ENCODE measurements around the gene ANAPC13. TPM values are rescaled to one million over a fixed set of nuclear protein-coding genes. Genes with fewer than 3 reads are reported as not detected.

Gene ANAPC13
- total and polyA plus RNA-seq, 2 of the 13 experiments (the other 11 are each of a cell fraction or from before 2014, with no cell fraction given), result 48.7 to 69.1 TPM

- TF ChIP-seq ZNF75D (CRISPR knock-in tag; IDR thresholded peaks at IDR 0.05; ENCODE audit: borderline replicate concordance) (no peak), ZNF816 (CRISPR knock-in tag; IDR thresholded peaks at IDR 0.05; ENCODE audit: borderline replicate concordance) (peak; percentile 56; the same call in 1 of the 2 replicates), HNF1B (CRISPR knock-in tag; IDR thresholded peaks at IDR 0.05) (peak; percentile 31), ZBTB40 (IDR thresholded peaks at IDR 0.05) (no peak), ZBTB40 (CRISPR knock-in tag; IDR thresholded peaks at IDR 0.05) (peak; percentile 66; the same call in 1 of the 2 replicates), PHF5A (CRISPR knock-in tag; IDR thresholded peaks at IDR 0.05; ENCODE audit: low read depth, unreplicated experiment) (peak; percentile 83), MAZ (IDR thresholded peaks at IDR 0.05; ENCODE audit: borderline replicate concordance, low read depth, low read length) (peak; percentile 79; the same call in 1 of the 2 replicates), MAZ (CRISPR knock-in tag; IDR thresholded peaks at IDR 0.05; ENCODE audit: low read depth) (peak; percentile 73; the same call in 1 of the 2 replicates), ZNF503 (CRISPR knock-in tag; IDR thresholded peaks at IDR 0.05) (0 out of 2 replicates have a peak, but pooled peaks have one; percentile 23), FOSL2 (CRISPR knock-in tag; IDR thresholded peaks at IDR 0.05) (no peak; the same call in 1 of the 2 replicates), ZHX1 (CRISPR knock-in tag; IDR thresholded peaks at IDR 0.05; ENCODE audit: low read depth) (0 out of 2 replicates have a peak, but pooled peaks have one; percentile 51), ZSCAN9 (CRISPR knock-in tag; IDR thresholded peaks at IDR 0.05; ENCODE audit: borderline replicate concordance) (no peak)
These were observed at the start of gene ANAPC13, which contains the start of gene CEP63 (continued) for GRCh38 chr3:134485718-134486576.

Data from HepG2 (cell line).